Small intestine (tissue), 7 donors: ENCODE measurements around the gene NT5C2. TPM values are rescaled to one million over a fixed set of nuclear protein-coding genes. Genes with fewer than 3 reads are reported as not detected.
"Not testable (repeated sequence)": the region's sequence is repeated elsewhere in the genome, so short reads cannot be mapped to it uniquely, and the experiment has no call there.

ENCODE experiments used
- DNase-seq, 2 donors: peaks; one replicate each; pipeline versions ENCODE4 v3.0.0 to v3.0.0-alpha.2; 2013
- FAIRE-seq: peaks from 2 replicates; lab custom pipeline; 2012; peaks lifted over from hg19 to GRCh38; lab: Jason Lieb, UNC
- H3K27ac ChIP-seq, 3 donors: one replicate each; pipeline ENCODE4 v1.5.1; 2013; ENCODE audit warnings: low read length in 2 of 3, mild to moderate bottlenecking in 2 of 3, control low read depth in 1 of 3, inconsistent platforms in 1 of 3, low read depth in 1 of 3, moderate library complexity in 1 of 3
- H3K27me3 ChIP-seq, 3 donors: one replicate each; pipeline ENCODE4 v1.6.1; 2013; ENCODE audit warnings: low read length in 3 of 3, inconsistent platforms in 1 of 3; ENCODE audit not compliant: control insufficient read depth in 3 of 3, insufficient read depth in 3 of 3
- H3K36me3 ChIP-seq, 3 donors: one replicate each; pipeline ENCODE4 v1.6.1; 2013; ENCODE audit warnings: low read length in 3 of 3, inconsistent platforms in 1 of 3, low read depth in 1 of 3, mild to moderate bottlenecking in 1 of 3, moderate library complexity in 1 of 3; ENCODE audit not compliant: control insufficient read depth in 3 of 3, insufficient read depth in 2 of 3
- H3K4me1 ChIP-seq, 3 donors: one replicate each; pipeline ENCODE4 v1.6.1; 2013; ENCODE audit warnings: low read length in 2 of 3, inconsistent platforms in 1 of 3, low read depth in 1 of 3, mild to moderate bottlenecking in 1 of 3, moderate library complexity in 1 of 3; ENCODE audit not compliant: control insufficient read depth in 3 of 3, insufficient read depth in 2 of 3
- H3K4me3 ChIP-seq, 3 donors: one replicate each; pipeline ENCODE4 v1.5.1; 2013; ENCODE audit warnings: low read length in 3 of 3, control low read depth in 1 of 3, inconsistent platforms in 1 of 3, low read depth in 1 of 3, mild to moderate bottlenecking in 1 of 3, moderate library complexity in 1 of 3
- H3K9me3 ChIP-seq, 2 donors: one replicate each; pipeline ENCODE4 v1.6.1; 2013; ENCODE audit warnings: low read depth in 1 of 2, low read length in 1 of 2; ENCODE audit not compliant: control insufficient read depth in 2 of 2, insufficient read depth in 1 of 2
- WGBS, 3 donors: extraction: QIAGEN DNeasy Blood & Tissue Kit; methylation state at CpG; one replicate each; pipeline ENCODE4 v1.1.7; 2013; 5-methylcytosine and 5-hydroxymethylcytosine counted together
- polyA plus RNA-seq, 4 donors: library from polyadenylated mRNA; stranded (reverse) in 3 of 4; unstranded in 1 of 4; fragments of 200-250 nt in 3 of 4; fragments of 120-200 nt in 1 of 4; gene quantifications; one replicate each; pipeline versions ENCODE4 v1.2.1 to v1.2.3, GENCODE V29; 2013
- donor health status: healthy with polysubstance abuse.
- donor health status: control.
- donor health status: control.
- donor health status: Bipolar disorder and iron deficiency.
- donor health status: healthy.

NT5C2 gene
- polyA plus RNA-seq, 4 donors = 15.7 to 61.3 (median 20.4) TPM

- DNase-seq (peak; percentile 41 to 66), FAIRE-seq (no peak)
- Histone ChIP-seq H3K4me3 (no peak overlapping the region), H3K36me3 (no peaks in the 10 kb centered on the region), H3K9me3 (peaks cover 2 to 20% of the 10 kb centered on the region in 2 donors), H3K27ac (peak overlapping the region in 2 of 3 donors; percentile 25 to 64), H3K27me3 (no peaks in the 10 kb centered on the region), H3K4me1 (peaks cover 0 to 38% (median 3%) of the 10 kb centered on the region in 3 donors)
- 13 to 69% (median 32%) methylated on average over 1 of the region's 1 CpG for WGBS, 3 donors
Observed at GRCh38 chr10:103227416-103227815, 34.3 kb upstream of the NT5C2 start.

GRCh38 chr10:103225939-103226338, 32.9 kb upstream of the NT5C2 start:
- Histone ChIP-seq H3K4me3 (no peak overlapping the region), H3K27me3 (no peaks in the 10 kb centered on the region), H3K27ac (no peak overlapping the region), H3K4me1 (peaks cover 0 to 24% (median 3%) of the 10 kb centered on the region in 3 donors), H3K36me3 (no peaks in the 10 kb centered on the region), H3K9me3 (peaks cover 2 to 20% of the 10 kb centered on the region in 2 donors)
- FAIRE-seq (no peak), DNase-seq (no peak)

GRCh38 chr10:103224721-103225120, 31.6 kb upstream of the NT5C2 start:
- H3K27ac ChIP-seq, H3K36me3 ChIP-seq, H3K4me3 ChIP-seq, H3K27me3 ChIP-seq, DNase-seq, FAIRE-seq: not testable (repeated sequence)
- Histone ChIP-seq H3K9me3 (peaks cover 2 to 20% of the 10 kb centered on the region in 2 donors), H3K4me1 (peaks cover 0 to 14% (median 3%) of the 10 kb centered on the region in 3 donors)
- 70 to 87% (median 86%) methylated on average over 4 to 5 of the region's 5 CpGs for WGBS, 3 donors

GRCh38 chr10:103224133-103224532, 31.1 kb upstream of the NT5C2 start:
- FAIRE-seq (no peak), DNase-seq (no peak)
- Histone ChIP-seq H3K27ac (no peak overlapping the region), H3K36me3 (no peaks in the 10 kb centered on the region), H3K27me3 (no peaks in the 10 kb centered on the region), H3K4me1 (peaks cover 0 to 13% (median 3%) of the 10 kb centered on the region in 3 donors), H3K4me3 (no peak overlapping the region), H3K9me3 (peaks cover 2 to 20% of the 10 kb centered on the region in 2 donors)
- WGBS, 3 donors = 89 to 100% (median 98%) methylated on average over 4 of the region's 4 CpGs

GRCh38 chr10:103216362-103216761, 23.3 kb upstream of the NT5C2 start:
- not testable (repeated sequence) for H3K9me3 ChIP-seq, FAIRE-seq, H3K27ac ChIP-seq, H3K36me3 ChIP-seq, H3K27me3 ChIP-seq, H3K4me3 ChIP-seq, DNase-seq, H3K4me1 ChIP-seq
- WGBS, 3 donors = 57 to 67% (median 60%) methylated on average over 4 of the region's 4 CpGs

- WGBS, 3 donors = 87 to 94% (median 88%) methylated on average over 5 of the region's 5 CpGs
- no peak for FAIRE-seq
- Histone ChIP-seq H3K4me3 (no peak overlapping the region), H3K27me3 (no peaks in the 10 kb centered on the region), H3K9me3 (peaks cover 0 to 7% of the 10 kb centered on the region in 2 donors), H3K36me3 (no peaks in the 10 kb centered on the region), H3K27ac (no peak overlapping the region), H3K4me1 (no peaks in the 10 kb centered on the region)
- no peak for DNase-seq
Observed at GRCh38 chr10:103215601-103216000, 22.5 kb upstream of the NT5C2 start.

- H3K27me3 ChIP-seq, FAIRE-seq, DNase-seq, H3K4me1 ChIP-seq, H3K36me3 ChIP-seq, H3K27ac ChIP-seq, H3K4me3 ChIP-seq: not testable (repeated sequence)
- 84 to 94% (median 87%) methylated on average over 4 of the region's 4 CpGs for WGBS, 3 donors
- peaks cover 0 to 20% of the 10 kb centered on the region in 2 donors for H3K9me3 ChIP-seq
Observed at GRCh38 chr10:103210262-103210661, 17.2 kb upstream of the NT5C2 start.

- not testable (repeated sequence) for DNase-seq, H3K27me3 ChIP-seq, FAIRE-seq, H3K4me1 ChIP-seq, H3K36me3 ChIP-seq, H3K27ac ChIP-seq, H3K4me3 ChIP-seq
- H3K9me3 ChIP-seq = peaks cover 0 to 18% of the 10 kb centered on the region in 2 donors
- WGBS, 3 donors = 53 to 68% (median 56%) methylated on average over 3 of the region's 3 CpGs
Observed at GRCh38 chr10:103207643-103208042, 14.6 kb upstream of the NT5C2 start.

- Histone ChIP-seq H3K36me3 (no peaks in the 10 kb centered on the region), H3K4me3 (no peak overlapping the region), H3K27ac (no peak overlapping the region), H3K4me1 (no peaks in the 10 kb centered on the region), H3K9me3 (peaks cover 0 to 18% of the 10 kb centered on the region in 2 donors), H3K27me3 (no peaks in the 10 kb centered on the region)
- 61 to 64% (median 63%) methylated on average over 2 of the region's 2 CpGs for WGBS, 3 donors
- FAIRE-seq = no peak
- DNase-seq = no peak
Observed at GRCh38 chr10:103207141-103207540, 14.1 kb upstream of the NT5C2 start.
